Measurements from ENCODE around the gene LOXL1. TPM values are rescaled to one million over a fixed set of nuclear protein-coding genes. Genes with fewer than 3 reads are reported as not detected.

The LOXL1 gene
- total RNA-seq, 1 experiment from 2014 or later: 4.9 TPM

- Mint-ChIP-seq H3K4me1 (ENCODE audit: insufficient read depth, unreplicated experiment) (peaks cover 68% of the 10 kb centered on the region), H3K27me3 (ENCODE audit: insufficient read depth, unreplicated experiment) (no peaks in the 10 kb centered on the region), H3K9me3 (ENCODE audit: unreplicated experiment) (no peaks in the 10 kb centered on the region), H3K4me3 (ENCODE audit: unreplicated experiment) (peak overlapping the region; percentile 59), H3K36me3 (ENCODE audit: insufficient read depth, unreplicated experiment) (peaks cover 5% of the 10 kb centered on the region), H3K27ac (ENCODE audit: low read depth, unreplicated experiment) (peak overlapping the region; percentile 94)
- CTCF ChIA-PET: interaction anchor here (1.2 to 2.9 kb wide), 4 partner anchors 9 to 70 kb away, joined by 3 to 10 read pairs (median 8); partner anchors contain the start of genes PML and STOML1
- BruUV-seq (replicated peaks): no TSS peak
- POLR2A ChIA-PET: interaction anchor here (0.6 to 7.9 kb wide), 11 partner anchors 9 to 563 kb away, joined by 3 to 141 read pairs (median 4); partner anchors contain the start of genes PML and STOML1
- peak; percentile 97 for DNase-seq (ENCODE audit: unreplicated experiment)
- intact Hi-C loops (cut with micrococcal nuclease): no loop called here
- TF ChIP-seq CTCF (IDR thresholded peaks at IDR 0.05; ENCODE audit: unreplicated experiment): no peak
Observed at GRCh38 chr15:73983211-73983727, 57.0 kb downstream of the LOXL1 start.

GRCh38 chr15:73983773-73984172 is 57.5 kb downstream of the LOXL1 start:
- no TSS peak for BruUV-seq (replicated peaks)
- peak overlapping the region; percentile 94 for H3K27ac Mint-ChIP-seq (ENCODE audit: low read depth, unreplicated experiment)
- H3K9me3 Mint-ChIP-seq (ENCODE audit: unreplicated experiment): no peaks in the 10 kb centered on the region
- H3K4me3 Mint-ChIP-seq (ENCODE audit: unreplicated experiment): peak overlapping the region; percentile 59
- DNase-seq (ENCODE audit: unreplicated experiment): no peak
- H3K27me3 Mint-ChIP-seq (ENCODE audit: insufficient read depth, unreplicated experiment): no peaks in the 10 kb centered on the region
- peaks cover 9% of the 10 kb centered on the region for H3K36me3 Mint-ChIP-seq (ENCODE audit: insufficient read depth, unreplicated experiment)
- TF ChIP-seq CTCF (IDR thresholded peaks at IDR 0.05; ENCODE audit: unreplicated experiment): no peak
- H3K4me1 Mint-ChIP-seq (ENCODE audit: insufficient read depth, unreplicated experiment): peaks cover 71% of the 10 kb centered on the region
- intact Hi-C loops (cut with micrococcal nuclease): no loop called here
- POLR2A ChIA-PET: interaction anchor here (0.7 to 7.9 kb wide), 7 partner anchors 10 to 562 kb away, joined by 3 to 141 read pairs (median 3); partner anchors contain the start of genes PML and STOML1
- CTCF ChIA-PET: interaction anchor here (1.6 to 2.9 kb wide), 3 partner anchors 8 to 11 kb away, joined by 7 to 10 read pairs (median 8); partner anchors contain the start of genes PML and STOML1

- TF ChIP-seq CTCF (IDR thresholded peaks at IDR 0.05; ENCODE audit: unreplicated experiment): no peak
- Mint-ChIP-seq H3K4me3 (ENCODE audit: unreplicated experiment) (peak overlapping the region; percentile 59), H3K9me3 (ENCODE audit: unreplicated experiment) (no peaks in the 10 kb centered on the region), H3K27ac (ENCODE audit: low read depth, unreplicated experiment) (peak overlapping the region; percentile 94), H3K27me3 (ENCODE audit: insufficient read depth, unreplicated experiment) (no peaks in the 10 kb centered on the region), H3K4me1 (ENCODE audit: insufficient read depth, unreplicated experiment) (peaks cover 77% of the 10 kb centered on the region), H3K36me3 (ENCODE audit: insufficient read depth, unreplicated experiment) (peaks cover 9% of the 10 kb centered on the region)
- no peak for DNase-seq (ENCODE audit: unreplicated experiment)
- intact Hi-C loops (cut with micrococcal nuclease): no loop called here
- BruUV-seq (replicated peaks): no TSS peak
- POLR2A ChIA-PET: interaction anchor here (0.6 to 7.9 kb wide), 6 partner anchors 9 to 1482 kb away, joined by 3 to 141 read pairs (median 4); partner anchors contain the start of genes PML and STOML1
- CTCF ChIA-PET: interaction anchor here (0.8 to 3.4 kb wide), 4 partner anchors 8 to 64 kb away, joined by 3 to 16 read pairs (median 8); partner anchors contain the start of genes PML and STOML1
Observed at GRCh38 chr15:73984208-73984979, 58.1 kb downstream of the LOXL1 start.
